PC-3 (cell line): ENCODE results near the gene CGGBP1.

ENCODE experiments used
- EZH2 ChIP-seq: fragments of 300-600 bp; sonication (generic); IDR thresholded peaks from one replicate; pipeline ENCODE4 v1.6.1; 2017; ENCODE audit warnings: antibody characterized with exemption, mild to moderate bottlenecking, low read length; ENCODE audit not compliant: unreplicated experiment
- EZH2phosphoT487 ChIP-seq: fragments of 300-600 bp; sonication (generic); IDR thresholded peaks from 2 replicates; pipeline ENCODE4 v1.6.1; 2018; ENCODE audit warnings: mild to moderate bottlenecking, antibody characterized with exemption, low read length, borderline replicate concordance
- TF ChIP-seq, protein P1 (sequence below): fragments of 300-600 bp; sonication (generic); conservative IDR thresholded peaks from 2 replicates; pipeline ENCODE4 v1.5.1; 2017; ENCODE audit warnings: antibody characterized with exemption, low read depth, mild to moderate bottlenecking, low read length

DNA sequence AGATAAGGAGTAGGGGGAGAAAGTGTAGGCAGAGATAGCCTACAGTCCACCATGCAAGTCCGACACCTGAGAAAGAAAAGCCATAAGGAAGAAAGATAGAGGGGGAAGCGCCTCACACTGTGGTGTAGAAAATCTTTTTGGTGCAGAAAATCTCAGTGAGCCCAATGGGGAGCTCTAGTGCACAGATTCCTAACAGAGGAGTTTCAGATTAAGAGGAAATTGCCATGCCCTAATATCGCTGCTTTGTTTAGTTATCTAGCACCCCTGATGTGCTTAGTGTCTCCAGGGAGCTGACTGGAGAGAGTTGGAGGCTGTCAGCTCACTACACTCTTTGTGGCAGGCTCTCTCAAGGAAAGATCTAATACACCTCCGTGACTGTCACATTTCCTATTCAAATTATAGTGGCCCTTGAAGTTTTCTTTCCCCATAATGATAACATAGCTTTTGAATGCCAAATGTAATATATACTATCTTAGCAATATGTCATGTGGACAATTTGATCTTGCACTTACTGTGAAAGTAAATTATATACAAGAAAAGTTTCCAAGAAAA, 33.7 kb downstream of the CGGBP1 start:
- TF ChIP-seq EZH2phosphoT487, result no peak
- TF ChIP-seq, protein P1, sequence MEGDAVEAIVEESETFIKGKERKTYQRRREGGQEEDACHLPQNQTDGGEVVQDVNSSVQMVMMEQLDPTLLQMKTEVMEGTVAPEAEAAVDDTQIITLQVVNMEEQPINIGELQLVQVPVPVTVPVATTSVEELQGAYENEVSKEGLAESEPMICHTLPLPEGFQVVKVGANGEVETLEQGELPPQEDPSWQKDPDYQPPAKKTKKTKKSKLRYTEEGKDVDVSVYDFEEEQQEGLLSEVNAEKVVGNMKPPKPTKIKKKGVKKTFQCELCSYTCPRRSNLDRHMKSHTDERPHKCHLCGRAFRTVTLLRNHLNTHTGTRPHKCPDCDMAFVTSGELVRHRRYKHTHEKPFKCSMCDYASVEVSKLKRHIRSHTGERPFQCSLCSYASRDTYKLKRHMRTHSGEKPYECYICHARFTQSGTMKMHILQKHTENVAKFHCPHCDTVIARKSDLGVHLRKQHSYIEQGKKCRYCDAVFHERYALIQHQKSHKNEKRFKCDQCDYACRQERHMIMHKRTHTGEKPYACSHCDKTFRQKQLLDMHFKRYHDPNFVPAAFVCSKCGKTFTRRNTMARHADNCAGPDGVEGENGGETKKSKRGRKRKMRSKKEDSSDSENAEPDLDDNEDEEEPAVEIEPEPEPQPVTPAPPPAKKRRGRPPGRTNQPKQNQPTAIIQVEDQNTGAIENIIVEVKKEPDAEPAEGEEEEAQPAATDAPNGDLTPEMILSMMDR, result no peak
- no peak for TF ChIP-seq EZH2
